SK-N-SH treated with all-trans-retinoic acid at 6 μM for 48 hours (cell line): ENCODE results near the gene CA9.

Source experiments
- ATAC-seq: fragments of 200-7000 bp; cut with Tn5 transposase; 3 replicates; pipeline ENCODE4 v1.9.1; 2020; ENCODE audit warnings: mild to moderate bottlenecking, moderate library complexity
- BACH2 ChIP-seq: fragments of 250-450 bp; sonication (Bioruptor Pico); IDR thresholded peaks from 2 replicates; pipeline ENCODE4 v1.9.0; 2021; ENCODE audit warnings: mild to moderate bottlenecking, borderline replicate concordance
- CREB5 ChIP-seq: fragments of 250-450 bp; sonication (Bioruptor Pico); IDR thresholded peaks from 2 replicates; pipeline ENCODE4 v1.5.1; 2020; ENCODE audit warnings: low read depth, mild to moderate bottlenecking, moderate library complexity
- CSDC2 ChIP-seq: fragments of 250-450 bp; sonication (Bioruptor Pico); IDR thresholded peaks from 2 replicates; pipeline ENCODE4 v1.5.0; 2020; ENCODE audit warnings: mild to moderate bottlenecking, moderate library complexity
- CSRNP3 ChIP-seq: fragments of 250-450 bp; sonication (Bioruptor Pico); IDR thresholded peaks from 2 replicates; pipeline ENCODE4 v1.5.1; 2021; ENCODE audit warnings: mild to moderate bottlenecking, moderate library complexity
- GLIS3 ChIP-seq: fragments of 250-450 bp; sonication (Bioruptor Pico); IDR thresholded peaks from 2 replicates; pipeline ENCODE4 v1.5.0; 2020; ENCODE audit warnings: mild to moderate bottlenecking, moderate library complexity
- OSR1 ChIP-seq: fragments of 250-450 bp; sonication (Bioruptor Pico); IDR thresholded peaks from 2 replicates; pipeline ENCODE4 v1.8.0; 2022; ENCODE audit warnings: moderate library complexity, mild to moderate bottlenecking, inconsistent platforms
- PATZ1 ChIP-seq: fragments of 250-450 bp; sonication (Bioruptor Pico); IDR thresholded peaks from 2 replicates; pipeline ENCODE4 v1.8.0; 2020; ENCODE audit warnings: mild to moderate bottlenecking, moderate library complexity, borderline replicate concordance
- PPARA ChIP-seq: fragments of 250-450 bp; sonication (Bioruptor Pico); IDR thresholded peaks from 2 replicates; pipeline ENCODE4 v1.5.0; 2020; ENCODE audit warnings: mild to moderate bottlenecking, borderline replicate concordance
- RARB ChIP-seq: fragments of 250-450 bp; sonication (Bioruptor Pico); IDR thresholded peaks from 2 replicates; pipeline ENCODE4 v1.8.0; 2021; ENCODE audit warnings: mild to moderate bottlenecking, moderate library complexity
- SNAI2 ChIP-seq: fragments of 250-450 bp; sonication (Bioruptor Pico); IDR thresholded peaks from 2 replicates; pipeline ENCODE4 v1.5.0; 2020; ENCODE audit warnings: mild to moderate bottlenecking, moderate library complexity
- TCF4 ChIP-seq: fragments of 250-450 bp; sonication (Bioruptor Pico); IDR thresholded peaks from 2 replicates; pipeline ENCODE4 v1.8.0; 2021; ENCODE audit warnings: mild to moderate bottlenecking, moderate library complexity, borderline replicate concordance
- TOX ChIP-seq: fragments of 250-450 bp; sonication (Bioruptor Pico); IDR thresholded peaks from 2 replicates; pipeline ENCODE4 v1.8.0; 2021; ENCODE audit warnings: mild to moderate bottlenecking, moderate library complexity, borderline replicate concordance
- TSHZ2 ChIP-seq: fragments of 250-450 bp; sonication (Bioruptor Pico); IDR thresholded peaks from 2 replicates; pipeline ENCODE4 v1.5.0; 2020; ENCODE audit warnings: mild to moderate bottlenecking, moderate library complexity
- ZC3H10 ChIP-seq: fragments of 250-450 bp; sonication (Bioruptor Pico); IDR thresholded peaks from 2 replicates; pipeline ENCODE4 v1.5.1; 2021; ENCODE audit warnings: mild to moderate bottlenecking, moderate library complexity
- ZFP3 ChIP-seq: fragments of 250-450 bp; sonication (Bioruptor Pico); IDR thresholded peaks from 2 replicates; pipeline ENCODE4 v1.5.0; 2020; ENCODE audit warnings: mild to moderate bottlenecking, moderate library complexity
- ZFP30 ChIP-seq: fragments of 450-650 bp; formaldehyde crosslinking; IDR thresholded peaks from 2 replicates; pipeline ENCODE4 v1.5.0; 2022; ENCODE audit warnings: mild to moderate bottlenecking, moderate library complexity
- ZNF565 ChIP-seq: fragments of 450-650 bp; formaldehyde crosslinking; conservative IDR thresholded peaks from 2 replicates; pipeline ENCODE4 v1.5.0; 2020; ENCODE audit warnings: low read depth, mild to moderate bottlenecking, moderate library complexity
- ZNF70 ChIP-seq: fragments of 450-650 bp; formaldehyde crosslinking; IDR thresholded peaks from 2 replicates; pipeline ENCODE4 v1.5.0; 2020; ENCODE audit warnings: mild to moderate bottlenecking, moderate library complexity

CA9 gene

GRCh38 chr9:35705836-35706430 is 32.2 kb downstream of the CA9 start:
- ATAC-seq = no peak
- TF ChIP-seq PATZ1 (CRISPR knock-in tag) (no peak), GLIS3 (no peak), RARB (CRISPR knock-in tag) (no peak), ZC3H10 (CRISPR knock-in tag) (no peak), CREB5 (CRISPR knock-in tag) (no peak), PPARA (CRISPR knock-in tag) (no peak), ZNF565 (CRISPR knock-in tag) (no peak), BACH2 (CRISPR knock-in tag) (no peak), TSHZ2 (CRISPR knock-in tag) (no peak), CSDC2 (CRISPR knock-in tag) (no peak), ZFP3 (CRISPR knock-in tag) (no peak), OSR1 (CRISPR knock-in tag) (no peak), CSRNP3 (CRISPR knock-in tag) (no peak), ZFP30 (CRISPR knock-in tag) (no peak), TCF4 (CRISPR knock-in tag) (no peak), ZNF70 (CRISPR knock-in tag) (no peak), SNAI2 (CRISPR knock-in tag) (no peak)

GRCh38 chr9:35706951-35707350 is 33.2 kb downstream of the CA9 start:
- no peak for TF ChIP-seq PATZ1 (CRISPR knock-in tag)
- ATAC-seq = no peak

- ATAC-seq = no peak
- no peak for TF ChIP-seq CSRNP3 (CRISPR knock-in tag)
- no peak for TF ChIP-seq PPARA (CRISPR knock-in tag)
- TF ChIP-seq ZC3H10 (CRISPR knock-in tag) = no peak
- no peak for TF ChIP-seq TSHZ2 (CRISPR knock-in tag)
- TF ChIP-seq PATZ1 (CRISPR knock-in tag) = no peak
- TF ChIP-seq TOX (CRISPR knock-in tag) = no peak
- no peak for TF ChIP-seq CREB5 (CRISPR knock-in tag)
- TF ChIP-seq BACH2 (CRISPR knock-in tag) = no peak
- TF ChIP-seq, all 23 proteins: peak for 0
These were observed 34.4 kb downstream of the CA9 start for GRCh38 chr9:35708146-35708545.
